ENCODE results near the gene ATP10A. TPM values are rescaled to one million over a fixed set of nuclear protein-coding genes. Genes with fewer than 3 reads are reported as not detected.
A peak's percentile ranks its signal among the peaks of the same experiment; 100 is the strongest.

Gene ATP10A
- total and polyA plus RNA-seq, 12 donors: 0.67 to 31.8 (median 16.1) TPM

- Histone ChIP-seq H3K27me3 (no peaks in the 10 kb centered on the region), H3K9me3 (replicated peaks in 1 of 3) (no peaks in the 10 kb centered on the region), H3K27ac (no peak overlapping the region), H3K36me3 (replicated peaks in 1 of 2) (no peaks in the 10 kb centered on the region), H3K4me1 (replicated peaks in 1 of 2) (no peaks in the 10 kb centered on the region), H3K4me3 (no peak overlapping the region)
- intact Hi-C loops (cut with DNase I): no loop called here
- WGBS, 4 donors: 63 to 75% (median 68%) methylated on average over 5 of the region's 5 CpGs
- DNase-seq: no peak
- no peak for TF ChIP-seq CTCF (IDR thresholded peaks at IDR 0.05)
Measured at GRCh38 chr15:25890529-25890928, 27.4 kb upstream of the ATP10A start.

- DNase-seq: no peak
- Histone ChIP-seq H3K27ac (no peak overlapping the region), H3K27me3 (no peaks in the 10 kb centered on the region), H3K4me1 (replicated peaks in 1 of 2) (no peaks in the 10 kb centered on the region), H3K36me3 (replicated peaks in 1 of 2) (no peaks in the 10 kb centered on the region), H3K9me3 (replicated peaks in 1 of 3) (no peaks in the 10 kb centered on the region), H3K4me3 (no peak overlapping the region)
- intact Hi-C loops (cut with DNase I): no loop called here
- WGBS, 4 donors: 54 to 74% (median 62%) methylated on average over 3 of the region's 3 CpGs
- no peak for TF ChIP-seq POLR2A (IDR thresholded peaks at IDR 0.05)
- TF ChIP-seq CTCF (IDR thresholded peaks at IDR 0.05): no peak
Measured at GRCh38 chr15:25887870-25888269, 24.7 kb upstream of the ATP10A start.

GRCh38 chr15:25886498-25887140 is 23.5 kb upstream of the ATP10A start:
- intact Hi-C loops (cut with DNase I): no loop called here
- no peak overlapping the region for H3K4me3 ChIP-seq
- no peaks in the 10 kb centered on the region for H3K9me3 ChIP-seq (replicated peaks in 1 of 3)
- H3K27me3 ChIP-seq: no peaks in the 10 kb centered on the region
- H3K36me3 ChIP-seq (replicated peaks in 1 of 2): no peaks in the 10 kb centered on the region
- TF ChIP-seq POLR2A (IDR thresholded peaks at IDR 0.05) (no peak), CTCF (IDR thresholded peaks at IDR 0.05) (no peak)
- peak overlapping the region in 3 of 5 donors; percentile 8 to 38 (median 30) for H3K27ac ChIP-seq
- H3K4me1 ChIP-seq (replicated peaks in 1 of 2): no peaks in the 10 kb centered on the region
- peak in 6 of 7 donors; percentile 38 to 76 (median 49) for DNase-seq
- WGBS, 4 donors: 48 to 66% (median 58%) methylated on average over 7 of the region's 7 CpGs

- WGBS, 4 donors: 56 to 71% (median 59%) methylated on average over 5 of the region's 5 CpGs
- H3K27ac ChIP-seq: no peak overlapping the region
- intact Hi-C loops (cut with DNase I): no loop called here
Measured at GRCh38 chr15:25884370-25884769, 21.2 kb upstream of the ATP10A start.

More at GRCh38 chr15:25884370-25884769, 21.2 kb upstream of the ATP10A start:
- Histone ChIP-seq H3K4me1 (replicated peaks in 1 of 2) (no peaks in the 10 kb centered on the region), H3K9me3 (replicated peaks in 1 of 3) (no peaks in the 10 kb centered on the region), H3K36me3 (replicated peaks in 1 of 2) (no peaks in the 10 kb centered on the region), H3K4me3 (no peak overlapping the region), H3K27me3 (no peaks in the 10 kb centered on the region)
- no peak for TF ChIP-seq CTCF (IDR thresholded peaks at IDR 0.05)
- no peak for TF ChIP-seq POLR2A (IDR thresholded peaks at IDR 0.05)
- DNase-seq: no peak

All from adrenal gland (tissue), 12 donors.